GM20000 (cell line): ENCODE data around the gene PTCD1.
"Not testable (repeated sequence)": the region's sequence is repeated elsewhere in the genome, so short reads cannot be mapped to it uniquely, and the experiment has no call there.

Experiments
- DNase-seq: peaks from one replicate; pipeline ENCODE4 v3.0.0; 2012; ENCODE audit warnings: low spot score
- CTCF ChIP-seq: IDR thresholded peaks from 2 replicates; pipeline ENCODE4 v1.5.1; 2012; ENCODE audit warnings: mild to moderate bottlenecking, control low read depth; ENCODE audit errors: extremely low read depth, missing control alignments

PTCD1 gene

GRCh38 chr7:99383791-99384370, 54.7 kb downstream of the PTCD1 start:
- no peak for TF ChIP-seq CTCF

GRCh38 chr7:99383203-99383602, 55.4 kb downstream of the PTCD1 start:
- TF ChIP-seq CTCF = no peak
- no peak for DNase-seq

More at GRCh38 chr7:99383791-99384370, 54.7 kb downstream of the PTCD1 start:
- no peak for DNase-seq

DNA sequence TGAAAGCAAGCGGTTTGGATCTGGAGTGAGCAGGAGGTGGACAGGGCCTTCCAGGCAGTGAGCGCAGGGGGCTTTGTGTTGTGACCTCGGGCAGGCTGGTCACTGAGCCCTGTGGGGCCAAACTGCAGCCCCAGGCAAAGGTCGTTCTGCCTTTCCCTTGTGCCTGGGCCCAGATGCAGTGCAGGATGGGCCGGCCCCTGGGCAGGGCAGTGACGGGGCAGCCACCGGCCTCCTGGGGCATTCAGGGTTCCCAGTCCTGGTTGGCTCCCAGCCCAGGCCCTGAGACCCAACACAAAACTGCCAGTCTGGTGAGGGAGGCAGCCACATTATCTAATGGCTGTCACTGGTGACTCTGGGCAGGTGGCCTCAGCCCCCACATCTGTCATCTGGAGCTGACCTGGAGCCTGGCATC, 56.9 kb downstream of the PTCD1 start:
- no peak for DNase-seq
- no peak for TF ChIP-seq CTCF

- peak; percentile 82 for DNase-seq
- no peak for TF ChIP-seq CTCF
Measured at GRCh38 chr7:99380823-99381663, 57.6 kb downstream of the PTCD1 start.

GRCh38 chr7:99380032-99380822, 58.4 kb downstream of the PTCD1 start:
- peak; percentile 78 for DNase-seq
- no peak for TF ChIP-seq CTCF

DNA sequence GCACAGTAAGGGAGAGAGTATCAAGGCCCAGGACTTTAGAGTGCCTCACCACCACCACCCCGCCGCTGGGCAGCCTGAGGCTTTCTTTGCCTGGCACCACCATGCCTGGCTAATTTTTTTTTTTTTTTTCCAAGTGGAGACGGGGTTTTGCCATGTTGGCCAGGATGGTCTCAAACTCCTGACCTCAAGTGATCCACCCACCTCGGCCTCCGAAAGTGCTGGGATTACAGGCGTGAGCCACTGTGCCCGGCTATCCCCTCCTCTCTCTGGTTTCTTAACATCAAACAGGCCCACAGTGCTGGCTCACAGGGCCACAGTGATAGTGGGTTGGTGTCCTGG, 58.9 kb downstream of the PTCD1 start:
- not testable (repeated sequence) for DNase-seq

- no peak for TF ChIP-seq CTCF
- DNase-seq = peak; percentile 63
Measured at GRCh38 chr7:99379043-99379577, 59.5 kb downstream of the PTCD1 start.
